ENCODE measurements around the gene TMEM106C. TPM values are rescaled to one million over a fixed set of nuclear protein-coding genes. Genes with fewer than 3 reads are reported as not detected.

The TMEM106C gene
- total RNA-seq, 1 experiment from 2014 or later, result 99.4 TPM

- CTCF ChIA-PET, result no interaction called here
- Histone ChIP-seq H3K79me2 (ENCODE audit: low read depth) (no peaks in the 10 kb centered on the region), H3K27me3 (ENCODE audit: insufficient read depth, low read depth) (peaks cover 67% of the 10 kb centered on the region), H3K4me1 (replicated peaks; ENCODE audit: insufficient read depth) (no peaks in the 10 kb centered on the region), H3K9me3 (ENCODE audit: insufficient read depth, low read depth) (no peaks in the 10 kb centered on the region), H4K20me1 (ENCODE audit: insufficient read depth) (no peaks in the 10 kb centered on the region), H3K4me3 (no peak overlapping the region), H3K36me3 (ENCODE audit: low read depth) (no peaks in the 10 kb centered on the region), H3K9me2 (ENCODE audit: insufficient read depth) (no peaks in the 10 kb centered on the region), H3K27ac (no peak overlapping the region), H2AFZ (no peak overlapping the region), H3F3A (ENCODE audit: insufficient read depth, low read depth) (no peaks in the 10 kb centered on the region), H3K4me2 (no peak overlapping the region)
- TF ChIP-seq EZH2 (IDR thresholded peaks at IDR 0.05; ENCODE audit: low read depth), result no peak
- no peak for TF ChIP-seq CTCF (conservative IDR thresholded peaks at IDR 0.05)
- BruUV-seq (replicated peaks), result no TSS peak
- intact Hi-C loops (cut with micrococcal nuclease; ENCODE audit: unreplicated experiment), result no loop called here
- POLR2A ChIA-PET (ENCODE audit: unreplicated experiment), result no interaction called here
- no peak for DNase-seq
These were observed 24.1 kb downstream of the TMEM106C start for GRCh38 chr12:47987411-47988072.

GRCh38 chr12:47988073-47989022, 25.0 kb downstream of the TMEM106C start:
- ChIA-PET POLR2A (ENCODE audit: unreplicated experiment) (no interaction called here), CTCF (no interaction called here)
- Histone ChIP-seq H3K4me2 (no peak overlapping the region), H3K4me3 (no peak overlapping the region), H3K27ac (no peak overlapping the region), H3K27me3 (ENCODE audit: insufficient read depth, low read depth) (peaks cover 67% of the 10 kb centered on the region), H3K9me3 (ENCODE audit: insufficient read depth, low read depth) (no peaks in the 10 kb centered on the region), H2AFZ (no peak overlapping the region), H3K9me2 (ENCODE audit: insufficient read depth) (no peaks in the 10 kb centered on the region), H4K20me1 (ENCODE audit: insufficient read depth) (no peaks in the 10 kb centered on the region), H3K36me3 (ENCODE audit: low read depth) (no peaks in the 10 kb centered on the region), H3K79me2 (ENCODE audit: low read depth) (no peaks in the 10 kb centered on the region), H3F3A (ENCODE audit: insufficient read depth, low read depth) (no peaks in the 10 kb centered on the region), H3K4me1 (replicated peaks; ENCODE audit: insufficient read depth) (no peaks in the 10 kb centered on the region)
- TF ChIP-seq CTCF (conservative IDR thresholded peaks at IDR 0.05), result no peak
- no peak for TF ChIP-seq EZH2 (IDR thresholded peaks at IDR 0.05; ENCODE audit: low read depth)
- no TSS peak for BruUV-seq (replicated peaks)
- intact Hi-C loops (cut with micrococcal nuclease; ENCODE audit: unreplicated experiment), result no loop called here
- no peak for DNase-seq

GRCh38 chr12:47989023-47989417, 25.6 kb downstream of the TMEM106C start:
- DNase-seq, result no peak
- no peaks in the 10 kb centered on the region for H3K36me3 ChIP-seq (ENCODE audit: low read depth)
- no peaks in the 10 kb centered on the region for H4K20me1 ChIP-seq (ENCODE audit: insufficient read depth)
- H3K27me3 ChIP-seq (ENCODE audit: insufficient read depth, low read depth), result peaks cover 70% of the 10 kb centered on the region
- TF ChIP-seq CTCF (conservative IDR thresholded peaks at IDR 0.05), result no peak
- TF ChIP-seq EZH2 (IDR thresholded peaks at IDR 0.05; ENCODE audit: low read depth), result no peak
- no TSS peak for BruUV-seq (replicated peaks)
- POLR2A ChIA-PET (ENCODE audit: unreplicated experiment), result no interaction called here
- no peak overlapping the region for H3K4me3 ChIP-seq
- H3K4me2 ChIP-seq, result no peak overlapping the region
- H3K79me2 ChIP-seq (ENCODE audit: low read depth), result no peaks in the 10 kb centered on the region
- H3K9me3 ChIP-seq (ENCODE audit: insufficient read depth, low read depth), result no peaks in the 10 kb centered on the region
- H3K4me1 ChIP-seq (replicated peaks; ENCODE audit: insufficient read depth), result no peaks in the 10 kb centered on the region
- no peaks in the 10 kb centered on the region for H3K9me2 ChIP-seq (ENCODE audit: insufficient read depth)
- no peaks in the 10 kb centered on the region for H3F3A ChIP-seq (ENCODE audit: insufficient read depth, low read depth)
- intact Hi-C loops (cut with micrococcal nuclease; ENCODE audit: unreplicated experiment), result no loop called here
- no peak overlapping the region for H2AFZ ChIP-seq
- CTCF ChIA-PET, result no interaction called here
- no peak overlapping the region for H3K27ac ChIP-seq
